Globus pallidus (tissue), 1 donor: Measurements from ENCODE around the gene MRPS10.
"Not testable (repeated sequence)": the region's sequence is repeated elsewhere in the genome, so short reads cannot be mapped to it uniquely, and the experiment has no call there.

ENCODE experiments used
- DNase-seq: peaks from one replicate; pipeline ENCODE4 v3.0.0-alpha.2; 2015; ENCODE audit warnings: low spot score

Gene MRPS10

DNA sequence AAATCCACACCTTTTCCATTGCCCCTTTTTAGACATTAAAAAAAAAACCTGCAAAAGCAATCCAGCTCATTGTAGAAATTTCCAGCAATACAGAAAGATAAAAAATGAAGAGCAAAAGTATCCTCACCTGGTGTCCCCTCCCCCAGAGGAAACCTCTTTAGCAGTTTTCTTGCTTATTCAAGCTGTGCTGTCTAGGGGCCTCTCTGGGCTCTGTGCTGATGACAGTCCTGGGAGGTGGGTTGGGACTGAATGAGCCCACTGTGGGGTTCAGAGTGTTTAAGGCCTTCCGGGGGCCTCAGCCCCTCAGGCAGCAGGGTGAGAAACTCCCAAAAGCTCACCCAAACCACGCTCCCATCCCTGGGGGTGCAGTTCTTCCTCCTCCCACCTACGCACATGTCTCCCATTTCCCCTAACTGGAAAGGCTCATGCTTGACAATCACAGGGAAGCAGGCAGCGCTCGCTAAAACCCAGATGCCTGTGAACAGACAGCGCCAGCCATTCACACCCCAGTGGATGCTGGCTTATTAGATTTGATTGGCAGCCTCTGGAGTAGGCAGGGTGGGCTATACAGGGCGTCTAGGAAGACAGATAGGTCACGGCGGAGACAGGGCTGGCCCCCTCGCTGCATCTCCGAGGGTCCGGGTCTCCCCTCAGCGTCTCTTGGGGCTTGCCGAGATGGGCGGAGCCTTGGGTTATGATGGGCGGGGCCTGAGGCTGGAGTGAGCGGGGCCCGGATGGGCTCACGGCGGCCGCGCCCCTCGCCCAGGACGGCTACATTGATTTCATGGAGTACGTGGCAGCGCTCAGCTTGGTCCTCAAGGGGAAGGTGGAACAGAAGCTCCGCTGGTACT lies 39.9 kb downstream of the MRPS10 start:
- no peak for DNase-seq

DNA sequence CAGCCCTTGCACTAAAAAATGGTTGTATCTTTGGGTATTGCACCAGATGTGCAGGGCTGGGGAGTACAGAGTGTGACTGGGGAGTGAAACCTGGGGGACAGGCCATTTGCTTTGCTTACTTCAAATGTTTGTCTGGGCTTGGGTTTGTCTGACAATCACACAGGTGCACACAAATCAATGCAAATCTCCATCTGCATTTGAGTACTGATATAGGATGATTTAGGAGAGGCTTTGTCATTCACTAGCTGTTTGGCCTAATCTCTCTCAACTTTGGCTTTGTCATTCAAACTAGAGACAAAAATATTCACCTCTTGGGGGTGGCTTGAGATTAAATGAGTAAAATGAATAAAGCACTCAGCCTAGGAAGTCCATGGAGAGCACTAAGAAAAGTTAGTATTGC lies 40.7 kb downstream of the MRPS10 start:
- DNase-seq: no peak

DNA sequence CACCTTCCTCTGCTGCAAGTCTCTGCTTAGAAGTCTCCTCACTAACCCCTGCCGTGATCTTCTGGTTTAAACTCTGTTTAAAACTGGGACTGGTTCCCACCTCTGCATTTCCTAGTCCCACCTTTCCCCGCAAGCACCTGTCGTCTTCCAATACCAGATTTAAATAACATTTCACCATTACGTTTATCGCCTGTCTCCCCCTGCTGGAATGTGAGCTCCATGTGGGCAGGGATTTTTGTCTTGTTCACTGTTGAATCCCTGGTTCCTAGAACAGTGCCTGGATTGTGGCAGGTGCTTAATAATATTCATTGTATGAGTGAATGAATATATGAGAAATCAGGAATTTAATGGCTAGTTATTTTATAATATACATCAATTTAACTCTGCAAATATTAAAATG lies 41.8 kb downstream of the MRPS10 start:
- DNase-seq: no peak

DNA sequence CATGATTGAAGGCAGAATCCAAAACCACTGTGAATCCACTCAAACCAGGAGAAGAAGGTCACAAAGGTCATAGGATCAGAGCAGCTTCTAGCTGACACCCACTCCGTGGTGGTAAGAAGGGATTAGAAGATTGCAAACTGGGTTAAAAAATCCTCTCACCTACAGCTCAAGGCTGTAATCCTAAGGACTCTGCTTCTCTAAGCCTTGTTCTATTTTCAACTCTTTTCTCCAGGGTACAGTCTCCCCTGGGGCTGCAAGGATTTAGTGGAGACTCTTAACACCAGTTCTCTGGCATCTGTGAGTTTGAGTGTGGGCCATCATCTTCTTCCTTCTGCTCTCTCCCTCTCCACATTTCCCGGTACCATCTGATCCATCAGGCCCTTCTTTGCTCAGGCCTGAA lies 44.6 kb downstream of the MRPS10 start, which contains the start of gene GUCA1A:
TSS of gene GUCA1A (plus strand) at position 264 of the 400 bp plus-strand sequence. CDS start 250 bp downstream, outside the sequence.
- no peak for DNase-seq

DNA sequence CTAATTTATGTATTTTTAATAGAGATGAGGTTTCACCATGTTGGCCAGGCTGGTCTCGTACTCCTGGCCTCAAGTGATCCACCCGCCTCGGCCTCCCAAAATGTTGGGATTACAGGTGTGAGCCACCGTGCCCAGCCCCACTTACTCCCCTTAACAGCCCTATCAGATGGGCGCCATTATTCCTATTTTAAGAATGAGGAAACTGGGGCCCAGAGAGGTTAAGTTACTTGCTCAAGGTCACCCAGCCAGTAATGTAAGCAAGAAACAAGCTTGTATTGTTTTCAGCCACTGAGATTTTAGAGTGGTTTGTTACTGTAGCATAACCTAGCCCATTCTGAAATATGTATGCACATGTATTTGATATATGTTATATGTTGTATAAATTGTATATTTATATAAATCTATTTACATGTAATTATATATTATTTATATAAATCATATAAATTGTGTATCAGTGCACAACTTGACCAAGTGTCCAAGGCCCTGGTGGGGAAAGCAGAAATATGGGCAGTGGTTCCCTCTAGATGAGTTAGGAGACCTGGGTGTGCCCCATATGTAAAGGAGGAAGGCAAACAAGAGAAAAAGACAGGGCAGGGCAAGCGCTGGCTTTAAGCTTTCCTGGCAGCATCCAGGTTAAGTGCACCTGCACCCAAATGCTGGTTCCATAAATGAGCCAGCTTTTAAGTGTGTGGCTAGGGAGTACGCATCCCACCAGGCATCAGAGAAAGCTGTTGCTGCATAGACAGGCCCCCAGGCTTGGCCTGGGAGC lies 45.7 kb downstream of the MRPS10 start:
- no peak for DNase-seq

DNA sequence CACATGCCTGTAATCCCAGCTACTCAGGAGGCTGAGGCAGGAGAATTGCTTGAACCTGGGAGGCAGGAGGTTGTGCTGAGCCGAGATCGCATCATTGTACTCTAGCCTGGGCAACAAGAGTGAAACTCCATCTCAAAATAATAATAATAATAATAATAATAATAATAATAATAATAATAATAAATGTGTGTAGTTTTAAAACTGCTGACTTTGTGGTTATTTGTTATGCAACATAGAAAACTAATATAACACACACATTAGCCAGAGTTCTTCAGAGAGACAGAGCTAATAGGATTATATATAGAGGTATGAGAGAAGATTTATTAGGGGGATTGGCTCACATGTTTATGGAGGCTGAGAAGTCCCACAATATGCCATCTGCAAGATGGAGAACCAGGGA lies 47.9 kb downstream of the MRPS10 start:
- DNase-seq: not testable (repeated sequence)

DNA sequence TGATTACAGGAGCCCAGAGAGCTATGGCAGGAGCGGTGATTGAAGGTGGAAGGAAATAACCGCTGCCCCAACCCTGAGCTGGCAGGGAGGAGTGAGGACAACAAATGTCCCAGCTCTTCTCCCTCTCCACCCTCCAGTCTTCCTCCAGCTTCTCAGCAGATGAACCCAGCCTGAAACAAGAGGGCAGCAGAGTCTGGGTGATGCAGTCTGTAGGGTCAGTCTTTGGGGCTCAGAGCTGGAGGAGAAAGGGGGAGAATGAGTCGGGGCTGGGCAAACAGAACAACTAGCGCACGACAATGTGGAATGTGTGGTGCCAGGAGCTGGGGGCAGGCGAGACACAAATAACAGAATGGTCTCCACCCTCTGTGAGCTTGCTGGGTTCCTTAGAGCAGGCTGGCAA lies 49.0 kb downstream of the MRPS10 start:
- no peak for DNase-seq

DNA sequence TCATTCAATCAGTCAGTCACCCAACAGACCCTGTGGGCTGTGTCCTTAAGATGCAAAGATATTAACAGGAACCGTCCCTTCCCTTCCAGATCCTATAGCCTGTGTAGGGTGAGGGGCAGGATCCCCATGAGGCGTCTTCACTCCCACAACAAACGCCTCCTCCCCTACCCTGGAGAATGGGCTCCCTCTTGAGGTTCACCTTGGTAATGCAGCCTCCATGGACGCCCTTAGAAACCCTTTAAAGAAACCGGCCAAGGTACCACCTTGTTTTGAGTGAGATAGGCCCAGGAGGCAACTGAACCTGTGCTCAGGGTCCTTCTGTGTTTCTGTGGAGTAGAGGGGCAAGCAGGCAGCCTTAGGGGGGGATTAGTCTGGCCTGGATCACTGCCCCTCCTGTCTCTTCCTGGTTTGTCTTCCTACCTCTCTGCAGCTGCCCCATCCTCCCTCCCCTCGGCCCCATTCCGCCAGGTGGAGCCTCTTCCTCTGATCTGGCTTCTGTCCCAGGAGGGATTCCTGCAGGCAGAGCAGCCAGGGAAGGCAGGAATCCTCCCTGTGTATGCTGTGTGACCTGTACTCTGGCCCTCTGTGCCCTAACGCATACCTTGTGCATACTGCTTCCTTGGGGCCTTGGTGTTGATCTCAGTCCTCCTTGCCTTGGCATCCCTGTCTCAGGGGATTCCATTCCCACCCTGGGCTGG lies 51.1 kb downstream of the MRPS10 start:
- DNase-seq: peak; percentile 26

DNA sequence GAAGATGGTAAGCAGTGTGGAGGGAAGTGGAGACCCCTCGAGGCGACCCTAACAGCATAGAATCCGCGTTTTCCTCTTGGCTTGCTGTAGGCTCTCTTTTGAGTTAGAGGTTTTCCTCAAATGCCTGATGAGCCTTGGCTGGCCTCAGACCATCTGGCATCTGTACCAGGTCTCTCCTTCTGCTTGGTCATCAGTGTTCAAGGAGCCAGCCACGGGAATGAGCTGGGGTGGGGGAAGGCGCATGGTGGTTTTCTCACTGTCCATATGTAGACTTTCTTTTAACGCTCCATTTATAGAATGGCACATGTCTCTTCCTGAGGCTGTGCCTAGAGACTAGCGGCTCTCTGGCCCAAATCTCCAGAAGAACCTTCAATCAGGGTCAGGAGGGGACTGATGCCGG lies 52.6 kb downstream of the MRPS10 start:
- DNase-seq: no peak

DNA sequence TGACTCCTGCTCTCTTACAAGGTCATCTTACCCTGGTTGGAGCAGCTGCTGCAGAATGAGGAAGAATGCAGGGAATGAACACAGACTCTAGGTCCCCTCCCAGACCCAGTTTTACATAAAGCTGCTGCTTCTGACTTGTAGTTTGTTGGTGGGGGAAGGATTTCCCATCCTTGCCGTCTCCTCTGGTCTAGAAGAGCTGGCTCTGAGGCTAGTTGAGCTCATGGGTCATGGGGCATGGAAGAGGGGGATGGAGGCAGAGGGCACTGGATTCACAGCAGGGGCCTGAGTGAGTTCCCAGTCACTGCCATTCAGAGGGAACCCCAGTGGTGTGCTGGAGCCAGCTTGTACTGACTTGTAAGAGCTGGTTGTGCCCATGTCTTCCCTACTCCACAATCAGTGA lies 53.7 kb downstream of the MRPS10 start:
- no peak for DNase-seq

DNA sequence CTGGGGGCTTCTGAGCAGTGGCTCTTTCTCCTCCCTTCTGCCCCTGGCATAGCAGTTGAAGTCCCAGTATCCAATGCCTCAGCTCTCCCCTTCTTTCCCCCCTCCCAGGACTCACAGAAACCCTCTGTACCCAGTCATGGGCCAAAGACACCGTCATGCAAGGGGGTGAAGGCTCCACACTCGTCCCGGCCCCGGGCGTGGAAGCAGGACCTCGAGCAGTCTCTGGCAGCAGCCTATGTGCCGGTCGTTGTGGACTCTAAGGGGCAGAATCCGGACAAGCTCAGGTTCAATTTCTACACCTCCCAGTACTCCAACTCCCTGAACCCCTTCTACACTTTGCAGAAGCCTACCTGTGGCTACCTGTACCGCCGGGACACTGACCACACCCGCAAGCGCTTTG lies 54.8 kb downstream of the MRPS10 start:
- DNase-seq: no peak

DNA sequence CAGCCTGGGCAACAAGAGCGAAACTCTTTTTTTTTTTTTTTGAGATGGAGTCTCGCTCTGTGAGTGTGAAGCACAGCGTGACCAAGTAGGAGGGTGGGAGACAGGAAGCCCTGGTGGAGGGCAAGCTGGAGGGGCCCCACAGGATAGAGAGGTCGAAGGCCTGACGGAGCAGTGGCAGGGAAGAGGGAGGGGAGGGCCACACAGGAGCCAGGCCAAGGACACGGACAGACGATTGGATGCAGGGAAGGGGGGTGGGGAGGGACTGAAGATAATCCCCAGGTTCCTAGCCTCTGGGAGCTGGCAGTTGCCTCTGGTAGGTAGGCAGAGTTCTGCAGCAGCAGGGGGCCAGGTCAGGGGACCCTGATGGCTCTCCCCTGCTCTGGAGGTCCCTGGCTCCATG lies 55.3 kb downstream of the MRPS10 start:
- no peak for DNase-seq

DNA sequence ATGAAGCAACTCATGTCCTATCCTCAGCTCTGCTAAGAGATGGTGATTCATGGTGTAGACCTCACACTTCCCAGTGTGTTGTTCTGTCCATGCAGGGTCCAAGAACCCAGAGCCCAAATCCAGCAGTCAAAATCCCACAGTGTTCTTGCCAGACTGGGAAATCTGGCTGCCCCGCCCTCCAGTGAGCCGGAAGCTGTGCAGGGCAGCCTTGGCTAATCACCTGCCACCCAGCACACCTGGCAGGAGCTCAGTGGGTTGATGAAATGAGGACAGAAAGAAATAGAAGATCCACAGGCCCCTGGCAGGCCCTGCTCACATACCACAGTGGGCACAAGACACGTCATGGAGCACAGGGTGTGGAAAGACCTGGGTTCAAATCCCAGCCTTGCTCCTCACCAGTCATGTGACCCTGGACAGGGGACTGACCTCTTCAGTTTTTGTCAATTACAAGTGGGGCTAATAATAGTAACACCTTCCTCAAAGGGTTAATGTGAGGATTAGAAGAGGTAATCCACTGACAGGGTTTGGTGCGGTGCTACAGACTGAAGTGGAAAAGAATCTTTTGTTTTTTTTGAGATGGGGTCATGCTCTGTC lies 58.1 kb downstream of the MRPS10 start:
- DNase-seq: no peak

DNA sequence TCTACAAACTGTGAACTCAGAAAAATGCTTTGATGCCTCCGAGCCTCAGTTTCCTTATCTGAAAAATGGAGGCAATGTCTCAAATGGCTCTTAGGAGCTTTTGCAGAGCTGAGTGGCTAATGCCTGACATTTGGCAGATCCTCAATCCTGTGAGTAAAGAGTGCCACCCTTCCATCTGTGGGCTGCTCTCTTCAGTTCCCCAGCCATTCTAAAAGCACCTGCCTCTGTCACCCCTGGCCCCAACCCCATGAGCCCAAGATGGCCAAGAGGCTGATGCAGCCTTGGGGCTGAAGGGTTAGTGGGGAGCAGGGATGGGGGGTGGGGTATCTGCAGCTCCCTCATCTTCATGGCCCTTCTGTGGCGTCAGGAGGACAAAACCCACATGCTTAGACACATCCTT lies 59.0 kb downstream of the MRPS10 start:
- DNase-seq: no peak

DNA sequence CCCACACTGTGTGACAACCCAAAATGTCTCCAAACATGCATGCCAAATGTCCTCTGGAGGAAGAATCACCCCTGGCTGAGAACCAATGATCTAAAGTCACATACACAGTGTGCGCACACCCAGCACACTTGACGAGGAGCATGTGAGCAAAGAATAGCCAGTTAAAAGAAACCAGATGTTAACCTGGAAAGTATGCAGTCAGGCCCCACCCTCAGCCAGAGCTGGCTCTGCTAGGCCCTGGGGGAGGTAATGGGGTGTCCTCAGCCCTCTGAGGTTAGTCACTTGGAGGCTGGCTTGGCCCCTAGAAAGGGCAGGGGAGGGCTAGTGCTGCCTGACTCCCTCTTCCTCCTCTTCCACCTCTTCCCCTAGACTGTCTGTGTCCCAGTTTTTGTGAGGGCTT lies 59.6 kb downstream of the MRPS10 start:
- no peak for DNase-seq
